Stimulated activated CD4-positive, alpha-beta T cell treated with anti-CD3 and anti-CD28 coated beads, Interleukin-12 subunit alpha, Interleukin-12 subunit beta, amount 100 ng/mL, for 48 hours (primary cell): ENCODE data around the gene WDR82.

Experiments used
- DNase-seq, 3 donors: peaks; one replicate each; pipeline ENCODE4 v3.0.0-alpha.2; 2020; ENCODE audit warnings: low read depth in 2 of 3, low spot score in 1 of 3

The WDR82 gene

DNA sequence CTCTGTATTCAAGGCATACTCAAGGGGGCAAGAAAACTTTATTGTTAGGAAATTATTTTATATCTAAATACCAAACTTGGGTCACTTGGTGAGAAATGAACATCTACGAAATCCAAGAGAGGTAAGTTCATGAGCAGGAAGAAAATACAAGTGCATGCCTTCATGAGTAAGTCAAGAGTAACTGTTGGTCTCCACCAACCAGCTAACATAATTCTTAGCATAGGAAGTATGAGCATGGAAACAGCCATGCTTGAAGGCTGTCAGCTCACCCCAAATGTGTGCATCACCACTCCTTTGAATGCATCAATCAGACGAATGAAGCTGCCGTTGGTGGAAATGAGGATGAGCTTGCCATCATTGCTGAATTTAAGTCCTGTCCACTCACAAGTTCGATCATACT is 19.0 kb downstream of the WDR82 start:
- no peak for DNase-seq

DNA sequence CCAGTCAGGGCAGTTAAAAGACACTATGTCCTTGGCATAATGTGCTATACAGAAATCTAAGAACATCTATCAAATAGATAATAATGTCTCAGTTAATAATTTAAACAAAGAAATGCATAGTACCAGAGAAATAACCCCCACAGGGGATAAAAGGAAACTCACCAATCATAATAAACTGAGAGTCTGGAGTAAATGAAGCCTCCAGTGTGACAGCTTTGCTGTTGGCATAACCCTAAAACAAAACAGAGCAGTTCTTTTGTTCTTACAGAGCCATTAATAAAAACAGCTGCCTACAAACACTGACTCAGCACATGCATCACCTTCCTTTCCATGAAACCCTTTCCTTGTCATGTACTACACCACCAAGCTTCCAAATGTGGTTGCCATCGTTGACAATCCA is 19.4 kb downstream of the WDR82 start:
- no peak for DNase-seq

DNA sequence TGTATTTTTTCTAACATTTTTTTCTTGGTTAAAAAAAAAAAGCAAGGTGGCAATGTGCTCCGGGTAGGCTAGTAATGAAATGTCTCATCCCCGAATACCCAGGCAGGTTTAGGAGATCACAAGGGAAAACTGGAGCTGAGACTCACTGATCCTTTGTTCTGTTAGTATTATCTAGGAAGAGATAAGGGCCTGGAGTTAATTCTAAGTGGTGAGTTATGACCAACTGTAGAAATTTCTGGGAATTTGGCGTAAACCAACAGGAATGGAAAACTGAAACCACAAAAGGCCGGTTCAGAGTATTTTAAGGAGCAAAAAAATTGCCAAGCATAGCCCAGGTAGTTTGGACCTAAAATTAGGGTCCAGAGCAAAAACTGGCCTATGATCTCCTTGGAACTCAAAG is 20.5 kb downstream of the WDR82 start:
- DNase-seq, result no peak

DNA sequence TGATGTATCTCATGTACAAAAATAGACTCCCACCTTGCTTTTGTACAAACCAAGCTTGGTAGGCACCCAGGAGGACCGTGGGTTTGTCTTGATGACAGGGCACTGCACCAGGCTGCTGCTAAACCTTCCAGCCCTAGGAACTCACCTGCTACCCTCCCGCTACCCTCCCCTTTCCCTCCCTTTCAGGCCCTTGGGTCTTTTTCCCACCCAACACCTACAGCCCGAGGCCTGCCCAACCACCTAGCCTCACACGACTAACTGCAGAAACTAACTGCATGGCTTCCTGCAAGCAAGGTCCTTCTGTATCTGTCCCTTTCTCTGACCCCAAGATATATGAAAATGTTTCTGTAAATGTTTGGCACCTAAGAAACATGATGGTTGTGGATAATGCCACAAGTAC is 21.8 kb downstream of the WDR82 start:
- DNase-seq, result no peak

DNA sequence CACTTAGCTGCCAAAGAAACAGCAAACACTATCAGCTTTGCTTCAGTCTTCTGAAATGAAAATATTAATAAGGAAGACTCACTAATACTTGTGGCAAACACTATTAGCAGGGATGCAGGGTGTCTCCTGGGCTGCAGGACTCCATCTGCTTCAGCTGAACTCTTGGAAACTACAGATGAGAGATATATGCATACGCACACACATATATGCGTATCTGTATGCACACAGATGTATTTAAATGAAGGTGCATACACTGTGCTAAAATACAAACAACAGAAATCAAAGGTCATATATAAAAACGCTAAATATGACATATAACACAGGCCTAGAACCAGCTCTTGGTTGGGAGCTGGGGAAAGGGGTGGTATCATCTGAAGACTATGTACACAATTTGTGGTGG is 22.3 kb downstream of the WDR82 start:
- no peak for DNase-seq

DNA sequence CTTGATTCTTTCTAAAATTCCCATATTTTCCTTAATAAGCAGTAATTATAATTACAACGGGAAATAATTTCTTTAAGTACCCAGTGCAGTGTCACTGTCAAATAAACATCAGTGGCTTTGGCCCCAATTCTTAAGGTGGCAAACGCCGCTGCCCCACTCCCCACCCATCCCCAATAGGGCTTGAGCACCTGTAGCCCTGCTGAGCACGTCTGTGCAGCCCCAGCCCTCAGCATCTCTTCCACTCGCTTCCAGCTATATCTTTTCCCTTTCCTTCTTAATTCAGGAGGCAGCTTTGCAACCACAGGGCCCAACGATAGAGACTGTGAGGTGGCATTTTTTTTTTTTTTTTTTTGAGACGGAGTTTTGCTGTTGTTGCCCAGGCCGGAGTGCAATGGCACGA is 23.8 kb downstream of the WDR82 start:
- no peak for DNase-seq

DNA sequence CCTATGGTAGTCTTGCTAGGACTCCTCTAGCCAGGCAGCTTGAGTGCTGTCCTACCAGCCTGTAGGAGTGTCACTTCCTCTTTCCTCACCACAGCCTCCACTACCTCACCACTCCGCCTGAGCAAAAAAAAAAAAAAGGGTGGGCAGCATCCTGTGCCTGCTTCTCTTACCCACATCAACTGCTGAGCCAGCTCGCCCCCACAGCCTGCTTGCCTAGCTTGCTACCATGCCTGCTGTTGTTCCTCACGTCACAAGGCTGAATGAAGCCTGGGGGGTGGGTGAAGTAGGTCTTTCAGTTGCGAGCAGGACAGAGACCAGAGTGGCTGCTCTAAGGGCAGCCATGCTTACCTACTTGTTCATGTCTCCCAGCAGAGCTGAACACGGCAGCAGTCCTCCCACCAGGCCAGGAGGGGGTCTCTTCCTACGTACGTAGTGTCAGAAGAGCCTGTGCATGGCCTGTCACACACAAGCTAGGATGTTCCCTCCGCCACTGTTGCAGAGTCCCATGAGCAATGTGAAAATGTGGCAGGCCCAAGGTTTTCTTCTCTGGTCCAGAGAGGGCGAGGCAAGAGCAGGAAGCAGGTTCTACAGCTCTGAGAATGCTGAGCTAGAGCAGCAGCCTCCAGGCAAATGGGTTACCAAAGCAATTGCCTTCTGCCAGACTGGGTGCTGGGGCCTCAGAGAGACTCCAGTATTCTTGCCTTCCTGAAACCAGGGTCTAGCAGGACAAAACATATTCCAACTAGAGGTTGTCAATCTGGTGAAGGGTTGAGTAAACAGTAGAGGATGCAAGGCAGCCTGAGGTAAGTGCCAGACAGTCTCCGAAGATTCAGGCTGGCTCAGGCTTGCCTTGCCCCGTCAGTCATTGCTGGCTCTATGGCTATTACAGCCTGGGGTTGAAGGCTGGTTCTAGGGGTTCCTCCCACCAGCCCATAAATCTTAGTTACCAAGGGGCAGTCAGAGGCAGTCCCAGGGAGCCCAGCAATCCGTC is 24.8 kb downstream of the WDR82 start:
- peak; percentile 75 to 82 (median 78) for DNase-seq

DNA sequence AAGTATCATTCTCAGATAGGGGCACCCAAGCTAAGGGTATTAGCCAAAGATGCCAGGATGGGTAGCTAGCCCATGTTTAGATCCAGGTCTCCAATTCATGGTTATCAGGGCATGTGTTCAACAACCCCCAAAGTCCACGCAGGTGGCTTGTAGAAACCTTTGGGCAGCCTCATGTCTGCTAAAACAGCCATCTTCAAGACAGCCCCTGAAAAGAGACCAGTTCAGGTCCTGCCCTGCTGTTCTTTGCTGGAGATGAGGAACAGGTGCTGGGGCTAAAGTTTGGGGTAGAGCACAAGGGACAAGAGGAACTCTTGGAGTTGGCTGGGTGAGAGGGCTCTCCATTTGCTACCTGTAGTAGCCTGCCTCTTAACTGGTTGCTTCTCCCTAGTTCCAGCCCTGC is 28.3 kb downstream of the WDR82 start:
- DNase-seq, result no peak

DNA sequence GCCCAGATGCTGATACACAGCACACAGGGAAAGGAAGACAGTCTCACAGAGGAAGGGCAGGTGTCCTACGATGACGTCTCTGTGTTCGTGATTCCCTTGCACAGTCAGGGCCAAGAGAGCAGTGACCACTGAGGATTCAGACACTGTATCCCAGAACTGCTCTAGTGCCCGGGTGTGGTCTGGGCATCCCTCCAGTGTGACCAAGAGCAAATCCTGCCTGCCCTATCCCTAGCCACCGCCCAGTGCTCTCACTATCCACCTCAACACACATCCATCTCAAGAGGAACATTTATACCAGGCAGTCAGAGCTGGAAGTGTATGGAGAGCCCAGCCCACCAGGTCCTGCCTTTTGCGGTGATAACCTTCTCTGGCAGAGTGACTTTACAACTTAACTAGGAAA is 28.8 kb downstream of the WDR82 start:
- DNase-seq, result no peak

DNA sequence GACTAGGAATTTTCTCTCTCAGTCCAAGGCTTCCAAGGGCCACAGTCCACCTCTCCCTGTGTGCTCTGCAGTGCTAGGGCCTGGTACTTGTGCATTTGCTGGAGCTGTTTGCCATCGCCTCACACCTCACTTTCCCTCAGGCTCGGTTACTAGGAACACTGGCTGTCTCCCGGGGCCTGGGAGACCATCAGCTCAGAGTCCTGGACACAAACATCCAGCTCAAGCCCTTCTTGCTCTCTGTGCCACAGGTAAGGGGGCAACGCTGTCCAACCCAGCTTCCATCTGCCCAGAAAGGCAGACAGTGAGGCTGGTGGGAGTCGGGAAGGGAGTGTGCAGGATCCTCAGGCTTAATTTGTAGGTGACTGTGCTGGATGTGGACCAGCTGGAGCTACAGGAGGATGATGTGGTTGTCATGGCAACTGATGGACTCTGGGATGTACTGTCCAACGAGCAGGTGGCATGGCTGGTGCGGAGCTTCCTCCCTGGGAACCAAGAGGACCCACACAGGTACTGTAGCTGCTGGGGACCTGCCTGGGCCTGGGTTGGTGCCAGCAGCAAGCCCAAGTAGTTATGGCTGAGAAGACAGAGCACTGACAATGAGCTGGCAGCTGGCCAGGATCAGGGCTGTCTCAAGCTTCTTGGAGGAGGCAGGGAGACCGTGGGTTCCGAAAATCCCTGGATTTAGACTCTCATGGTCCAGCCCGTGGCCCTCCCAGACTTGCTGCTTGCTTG is 29.5 kb downstream of the WDR82 start:
- no peak for DNase-seq

DNA sequence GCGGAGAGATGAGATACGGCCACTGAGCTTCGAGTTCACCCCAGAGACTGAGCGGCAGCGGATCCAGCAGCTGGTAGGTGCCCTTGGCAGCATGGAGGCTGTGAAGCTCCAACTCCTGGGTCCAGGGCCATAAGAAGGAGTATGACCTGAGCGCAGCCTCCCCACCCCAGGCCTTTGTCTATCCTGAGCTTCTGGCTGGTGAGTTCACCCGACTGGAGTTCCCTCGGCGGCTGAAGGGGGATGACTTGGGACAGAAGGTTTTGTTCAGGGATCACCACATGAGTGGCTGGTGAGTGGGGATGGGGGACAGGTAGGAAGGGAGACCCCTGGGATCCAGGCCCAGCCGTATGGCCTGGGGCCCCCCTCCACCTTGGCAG is 30.3 kb downstream of the WDR82 start:
- DNase-seq, result no peak

DNA sequence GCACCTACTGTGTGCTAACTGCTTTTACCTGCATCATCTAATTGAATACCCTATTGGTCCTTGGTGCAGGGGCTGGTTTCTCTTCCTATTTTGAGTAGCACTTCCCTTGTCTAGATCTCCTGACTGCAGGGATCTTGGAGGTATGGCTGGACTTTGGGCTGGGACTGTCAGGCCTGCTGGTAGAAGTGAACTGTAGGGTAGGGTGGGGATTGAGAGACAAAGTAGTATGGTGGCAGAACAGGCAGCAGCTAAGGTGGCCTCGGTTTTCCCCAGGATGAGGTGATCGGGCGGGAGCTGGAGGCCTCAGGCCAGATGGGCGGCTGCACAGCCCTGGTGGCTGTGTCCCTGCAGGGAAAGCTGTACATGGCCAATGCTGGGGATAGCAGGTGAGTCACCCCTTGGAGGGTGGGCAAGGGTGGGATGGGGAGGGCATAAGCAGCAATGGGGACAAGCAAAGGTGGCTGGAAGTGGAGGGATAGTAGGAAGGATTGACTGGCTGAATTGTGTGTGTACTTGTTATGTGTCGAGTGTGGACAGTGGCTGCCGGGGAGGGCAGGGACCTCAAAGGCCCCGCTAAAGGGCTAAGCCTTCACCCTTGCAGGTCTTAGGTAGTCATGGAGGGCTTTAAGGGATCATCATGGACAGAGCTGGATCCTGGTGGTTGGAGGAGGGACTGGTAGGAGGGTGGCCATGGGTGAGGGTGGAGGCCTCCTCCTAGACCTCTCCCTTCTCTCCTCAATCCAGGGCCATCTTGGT is 30.9 kb downstream of the WDR82 start:
- no peak for DNase-seq

DNA sequence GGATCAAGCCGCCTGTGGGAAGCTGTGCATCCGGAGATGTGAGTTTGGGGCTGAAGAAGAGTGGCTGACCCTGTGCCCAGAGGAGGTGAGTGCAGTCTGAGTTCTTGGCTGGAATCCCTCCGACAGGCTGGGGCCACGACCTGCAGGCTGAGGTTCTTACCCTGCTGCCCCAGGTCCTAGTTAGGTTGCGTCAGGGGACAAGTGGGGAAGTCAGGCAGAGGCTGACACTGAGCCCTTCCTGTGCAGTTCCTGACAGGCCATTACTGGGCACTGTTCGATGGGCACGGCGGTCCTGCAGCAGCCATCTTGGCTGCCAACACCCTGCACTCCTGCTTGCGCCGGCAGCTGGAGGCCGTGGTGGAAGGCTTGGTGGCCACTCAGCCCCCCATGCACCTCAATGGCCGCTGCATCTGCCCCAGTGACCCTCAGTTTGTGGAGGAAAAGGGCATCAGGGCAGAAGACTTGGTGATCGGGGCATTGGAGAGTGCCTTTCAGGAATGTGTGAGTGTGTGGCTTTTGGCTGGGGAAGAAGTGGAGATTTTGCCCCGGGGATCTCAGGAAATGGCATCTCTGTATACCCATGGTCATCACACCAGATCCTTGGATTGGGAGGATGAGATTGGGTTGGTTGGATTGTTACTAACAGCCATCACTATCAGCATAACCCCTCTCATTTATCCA is 31.6 kb downstream of the WDR82 start:
- no peak for DNase-seq

DNA sequence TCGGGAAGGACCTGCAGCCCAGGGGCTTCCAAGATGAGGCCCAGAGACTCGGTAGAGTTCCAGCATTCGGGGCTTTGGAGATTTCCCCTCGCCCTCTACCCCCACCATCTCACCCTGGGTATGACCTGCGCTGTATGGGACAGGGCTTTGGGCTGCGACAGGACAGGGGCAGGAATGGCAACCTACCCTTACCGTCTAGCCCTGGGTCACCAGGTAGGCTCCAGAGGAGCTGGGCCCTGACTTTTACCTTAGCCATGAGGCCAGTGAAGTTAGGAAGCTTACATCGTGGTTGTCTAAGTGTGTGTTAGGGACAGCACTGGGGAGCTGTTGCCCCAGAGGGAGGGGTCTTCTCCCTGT is 32.2 kb downstream of the WDR82 start:
- no peak for DNase-seq

DNA sequence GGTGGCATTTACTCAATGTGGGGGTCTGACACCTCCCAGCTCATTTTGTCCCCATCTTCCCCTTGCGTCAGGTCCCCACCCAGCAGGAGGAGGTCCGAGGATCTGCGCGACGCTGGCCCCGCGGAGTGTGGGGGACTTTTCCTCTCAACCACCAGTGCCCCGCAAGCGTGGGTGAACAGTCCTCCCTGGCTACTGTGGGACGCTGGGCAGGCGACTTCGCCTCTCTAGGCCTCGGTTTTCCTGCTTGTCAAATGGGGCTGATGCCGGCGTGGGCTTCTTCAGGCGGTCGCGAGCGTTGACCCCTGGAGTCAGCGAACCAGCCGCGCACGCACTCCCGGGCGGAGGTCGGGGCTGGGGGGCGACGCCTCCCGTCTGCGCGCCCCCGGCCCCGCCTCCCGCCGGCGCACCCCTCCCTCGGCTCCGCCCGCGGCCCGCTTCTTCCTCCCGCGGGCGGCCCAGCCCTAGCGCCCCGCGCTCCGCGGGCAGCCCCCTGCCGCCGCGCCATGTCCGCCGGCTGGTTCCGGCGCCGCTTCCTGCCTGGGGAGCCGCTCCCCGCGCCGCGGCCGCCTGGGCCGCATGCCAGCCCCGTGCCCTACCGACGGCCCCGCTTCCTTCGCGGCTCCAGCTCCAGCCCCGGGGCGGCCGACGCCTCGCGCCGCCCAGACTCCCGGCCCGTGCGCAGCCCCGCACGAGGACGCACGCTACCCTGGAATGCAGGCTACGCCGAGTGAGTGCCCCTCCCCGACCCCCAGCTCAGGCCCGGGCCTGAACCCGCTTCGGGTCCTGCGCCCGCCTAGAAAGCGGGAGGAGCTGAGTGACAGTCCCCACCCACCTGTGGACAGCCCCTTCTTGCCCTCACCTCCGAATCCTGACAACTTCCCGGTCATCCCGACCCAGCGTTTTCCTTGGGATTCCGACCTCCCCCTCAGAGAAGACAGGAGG is 32.9 kb downstream of the WDR82 start, which contains the start of gene PPM1M:
Gene PPM1M, plus strand, starts transcription at position 438 of the 942 bp plus-strand sequence. Its CDS starts 66 bp downstream, at position 504.
- no peak for DNase-seq

DNA sequence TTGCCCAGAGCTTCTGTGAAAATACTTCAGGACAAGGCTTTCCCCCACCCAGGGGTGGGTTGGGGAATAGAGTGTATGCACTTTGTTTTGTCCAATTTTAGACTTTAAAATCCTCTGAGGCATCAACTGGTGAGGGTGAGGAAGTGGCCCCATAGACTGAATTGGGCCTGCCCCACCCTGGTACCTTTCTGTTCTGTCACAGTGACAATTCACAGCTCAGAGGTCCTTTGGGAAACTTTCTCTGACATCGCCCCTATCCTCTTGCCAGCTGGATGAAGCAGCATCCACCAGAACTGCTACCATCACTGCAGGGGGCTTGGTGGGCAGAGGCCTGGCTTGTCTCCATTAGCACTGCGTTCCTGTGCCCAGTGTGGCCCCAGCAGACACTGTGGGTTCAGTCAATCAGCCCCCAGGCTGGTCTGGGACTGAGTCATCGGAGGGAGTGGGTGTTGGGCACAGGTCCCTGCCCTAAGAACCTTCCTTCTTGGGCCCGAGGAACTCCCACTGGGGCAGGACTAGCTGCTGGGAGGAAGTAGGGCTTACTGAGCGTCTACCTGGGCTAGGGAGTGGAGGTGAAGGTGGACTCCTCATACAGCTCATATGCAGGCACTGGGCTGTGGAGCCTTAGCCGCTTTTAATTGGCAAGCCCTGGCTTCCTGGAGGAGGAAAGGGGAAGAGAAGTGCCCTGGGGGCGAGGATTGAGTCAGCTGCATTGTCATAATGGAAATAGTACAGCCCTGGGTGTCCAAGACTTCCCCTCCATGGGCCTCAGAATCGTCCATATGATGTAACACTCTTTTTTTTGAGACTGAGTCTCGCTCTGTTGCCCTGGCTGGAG is 34.4 kb downstream of the WDR82 start:
- DNase-seq, result no peak

DNA sequence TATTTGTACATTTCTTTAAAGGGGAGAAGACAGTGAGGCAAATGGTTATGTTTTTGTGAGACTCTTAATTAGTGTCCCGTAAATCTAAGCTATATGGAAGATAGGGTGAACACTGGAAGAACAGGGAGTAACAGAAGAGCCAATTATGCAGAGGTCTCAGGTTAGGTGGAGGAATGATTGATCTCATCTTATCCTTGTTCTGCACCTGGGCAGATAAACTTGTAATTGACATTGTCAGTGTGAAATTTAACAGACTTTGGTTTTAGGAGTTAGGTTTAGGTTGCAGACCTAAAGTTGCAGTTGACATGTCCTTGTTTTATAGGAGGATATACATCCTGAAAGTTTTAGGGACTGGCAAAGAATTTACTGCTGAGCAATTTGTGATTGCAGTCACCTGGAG is 36.4 kb downstream of the WDR82 start:
- no peak for DNase-seq

DNA sequence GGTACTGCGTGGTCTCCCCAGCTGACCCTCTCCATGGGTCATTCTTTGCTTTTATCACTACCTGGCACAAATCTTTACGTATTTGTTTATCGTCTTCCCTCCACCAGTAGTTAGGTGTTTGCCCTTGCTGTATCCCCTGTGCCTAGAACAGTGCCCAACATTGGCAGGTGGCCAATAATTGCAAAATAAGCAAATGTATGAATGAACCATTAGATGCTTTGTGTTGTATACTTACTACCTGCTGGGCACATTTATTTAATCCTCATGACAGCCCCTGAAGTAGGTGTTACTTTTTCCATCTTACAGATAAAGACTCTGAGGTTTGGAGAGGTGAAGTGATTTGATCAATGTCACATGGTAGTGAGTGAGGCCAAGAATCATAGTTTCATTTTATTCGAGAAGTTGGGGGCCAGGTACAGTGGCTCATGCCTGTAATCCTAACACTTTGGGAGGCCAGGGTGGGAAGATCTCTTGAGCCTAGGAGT is 37.5 kb downstream of the WDR82 start:
- no peak for DNase-seq
